HepG2 (cell line): ENCODE measurements around the gene BICDL1. TPM values are rescaled to one million over a fixed set of nuclear protein-coding genes. Genes with fewer than 3 reads are reported as not detected.
A peak's percentile ranks its signal among the peaks of the same experiment; 100 is the strongest.

Source experiments
- ATAC-seq: fragments of 200-7000 bp; cut with Tn5 transposase; 3 replicates; pipeline ENCODE4 v1.9.1; 2020; ENCODE audit warnings: mild to moderate bottlenecking, moderate library complexity
- BruUV-seq: library from RNA; stranded (reverse); fragments of 400-500 nt; replicated peaks from 2 replicates; lab custom pipeline; 2021; lab: Mats Ljungman, UMichigan
- CTCF ChIA-PET: fragments of 300-600 bp; formaldehyde crosslinking; extraction: SDS; loops from one replicate; lab custom pipeline; 2021; ENCODE audit warnings: low total read pairs, inconsistent platforms, low intra/inter-chr PET ratio; lab: Yijun Ruan, JAX
- POLR2A ChIA-PET: fragments of 350-600 bp; sonication (Branson Sonifier 250); formaldehyde crosslinking; loops from one replicate; lab custom pipeline; 2020; ENCODE audit warnings: antibody characterized with exemption, inconsistent platforms; lab: Yijun Ruan, JAX
- DNase-seq: peaks from one replicate; pipeline ENCODE4 v3.0.0-alpha.2; 2015; ENCODE audit warnings: low spot score
- FAIRE-seq: peaks from 3 replicates; lab custom pipeline; 2011; peaks lifted over from hg19 to GRCh38; lab: Jason Lieb, UNC
- H2AFZ ChIP-seq: one replicate; pipeline ENCODE4 v1.6.1; 2011; ENCODE audit warnings: low read length, inconsistent platforms
- H3K27ac ChIP-seq: fragments of 300-600 bp; 3 replicates; pipeline ENCODE4 v1.8.0; 2011; ENCODE audit warnings: mixed run types, mild to moderate bottlenecking, mixed read lengths, low read length, inconsistent platforms; ENCODE audit not compliant: insufficient read depth; ENCODE audit errors: extremely low read length
- H3K27me3 ChIP-seq, 2 experiments: fragments of 200-600 bp in 1 of 2; 2 replicates in 1 of 2; 3 replicates in 1 of 2; pipeline versions ENCODE4 v1.6.0 to v1.8.0; 2011; ENCODE audit warnings: low read length in 2 of 2, mild to moderate bottlenecking in 2 of 2, moderate library complexity in 2 of 2, inconsistent platforms in 1 of 2; ENCODE audit not compliant: insufficient read depth in 2 of 2, control insufficient read depth in 1 of 2
- H3K36me3 ChIP-seq, 2 experiments: fragments of 200-600 bp in 1 of 2; replicated peaks in 1 of 2; 2 replicates in 1 of 2; 3 replicates in 1 of 2; pipeline versions ENCODE4 v1.5.1 to v1.8.0; 2011; ENCODE audit warnings: low read length in 2 of 2, inconsistent platforms in 1 of 2; ENCODE audit not compliant: insufficient read depth in 2 of 2, control insufficient read depth in 1 of 2
- H3K4me1 ChIP-seq: 2 replicates; pipeline ENCODE4 v1.5.1; 2012; ENCODE audit warnings: low read length, inconsistent platforms; ENCODE audit not compliant: insufficient read depth
- H3K4me2 ChIP-seq: 2 replicates; pipeline ENCODE4 v1.6.0; 2011; ENCODE audit warnings: low read depth, low read length, inconsistent platforms
- H3K4me3 ChIP-seq, 3 experiments: fragments of 200-600 bp in 1 of 3; sonication (generic), shearing (Covaris generic) in 1 of 3; replicated peaks in 1 of 3; 2 replicates each; pipeline ENCODE4 v1.5.1; 2011 to 2016; ENCODE audit warnings: low read length in 3 of 3, inconsistent platforms in 2 of 3, low read depth in 2 of 3, mild to moderate bottlenecking in 2 of 3, control low read depth in 1 of 3, mixed read lengths in 1 of 3; ENCODE audit not compliant: insufficient read depth in 1 of 3
- H3K79me2 ChIP-seq: one replicate; pipeline ENCODE4 v1.6.1; 2011; ENCODE audit warnings: low read length, inconsistent platforms; ENCODE audit not compliant: insufficient read depth
- H3K9ac ChIP-seq: 2 replicates; pipeline ENCODE4 v1.6.0; 2011; ENCODE audit warnings: mild to moderate bottlenecking, low read depth, low read length, inconsistent platforms; ENCODE audit not compliant: insufficient read depth
- H3K9me3 ChIP-seq: 2 replicates; pipeline ENCODE4 v1.5.1; 2012; ENCODE audit warnings: mild to moderate bottlenecking, low read length
- H4K20me1 ChIP-seq: 2 replicates; pipeline ENCODE4 v1.6.0; 2011; ENCODE audit warnings: inconsistent platforms, mild to moderate bottlenecking, low read length, moderate library complexity; ENCODE audit not compliant: insufficient read depth
- CBFB ChIP-seq: sonication (generic); formaldehyde crosslinking; IDR thresholded peaks from 2 replicates; pipeline ENCODE4 v1.4.0; 2020; ENCODE audit warnings: missing genetic modification reagents
- EP300 ChIP-seq, 3 experiments: sonication (generic) in 1 of 3; formaldehyde crosslinking in 1 of 3; IDR thresholded peaks; 2 replicates each; pipeline versions ENCODE4 v1.5.1 to v1.6.1; 2011 to 2020; ENCODE audit warnings: low read depth in 2 of 3, low read length in 2 of 3, borderline replicate concordance in 1 of 3, improper control_type of control experiment in 1 of 3, mild to moderate bottlenecking in 1 of 3, missing genetic modification reagents in 1 of 3, moderate library complexity in 1 of 3
- FOSL2 ChIP-seq: sonication (generic); formaldehyde crosslinking; IDR thresholded peaks from 2 replicates; pipeline ENCODE4 v1.4.0; 2020; ENCODE audit warnings: missing genetic modification reagents
- FOXP4 ChIP-seq: sonication (generic); formaldehyde crosslinking; IDR thresholded peaks from 2 replicates; pipeline ENCODE4 v1.4.0; 2020; ENCODE audit warnings: missing genetic modification reagents
- JDP2 ChIP-seq: sonication (generic); formaldehyde crosslinking; IDR thresholded peaks from 2 replicates; pipeline ENCODE4 v1.8.1; 2022; ENCODE audit warnings: missing genetic modification reagents, borderline replicate concordance
- MBNL3 ChIP-seq: fragments of 250-450 bp; sonication (Bioruptor Pico); conservative IDR thresholded peaks from 2 replicates; pipeline ENCODE4 v1.8.0; 2022; ENCODE audit warnings: mild to moderate bottlenecking, inconsistent platforms
- SAP130 ChIP-seq: IDR thresholded peaks from 2 replicates; pipeline ENCODE4 v1.6.1; 2016; ENCODE audit warnings: low read depth
- SOX13 ChIP-seq, 3 experiments: fragments of 450-650 bp in 1 of 3; sonication (generic) in 1 of 3; formaldehyde crosslinking in 1 of 3; IDR thresholded peaks in 2 of 3; conservative IDR thresholded peaks in 1 of 3; 2 replicates each; pipeline versions ENCODE4 v1.5.0 to v1.6.1; 2016 to 2020; ENCODE audit warnings: antibody characterized with exemption in 1 of 3, mild to moderate bottlenecking in 1 of 3, missing compliant biosample characterization in 1 of 3, missing genetic modification reagents in 1 of 3, moderate library complexity in 1 of 3
- WGBS: methylation state at CpG from one replicate; pipeline ENCODE4 v1.1.6; 2017; ENCODE audit warnings: low lambda C conversion rate; 5-methylcytosine and 5-hydroxymethylcytosine counted together
- in situ Hi-C: cut with HindIII; loops from 2 replicates; pipeline ENCODE4 v1.10.0; 2017; ENCODE audit warnings: low pct_unique_long_range_greater_than_20kb; ENCODE audit not compliant: extremely low pct_ligation_motif_present
- intact Hi-C: fragments of 100-400 bp; cut with micrococcal nuclease; formaldehyde crosslinking; loops from one replicate; pipeline ENCODE4 v1.10.0; 2022; ENCODE audit not compliant: unreplicated experiment
- polyA plus RNA-seq, 8 experiments: library from polyadenylated mRNA; depleted of rRNA in 3 of 8; stranded (reverse) in 7 of 8; unstranded in 1 of 8; fragments of >200 nt; fragmentation: Illumina TruSeq in 4 of 8; extraction: Trizol in 4 of 8; gene quantifications; 2 replicates each; pipeline versions ENCODE4 v1.2.1 to v1.2.3, GENCODE V29; 2011 to 2016; ENCODE audit warnings: low read depth in 4 of 8, missing spikeins in 1 of 8, mixed read lengths in 1 of 8; ENCODE audit not compliant: insufficient read depth in 1 of 8
- total RNA-seq, 5 experiments: library from RNA; depleted of rRNA; stranded (reverse); fragments of >200 nt; fragmentation: Illumina TruSeq; extraction: Trizol; gene quantifications; 2 replicates each; pipeline ENCODE4 v1.2.3, GENCODE V29; 2016; ENCODE audit warnings: low read depth in 1 of 5

Gene BICDL1
- total and polyA plus RNA-seq, 2 of the 13 experiments (the other 11 are each of a cell fraction or from before 2014, with no cell fraction given), result 3.6 to 9.7 TPM

- TF ChIP-seq MBNL3 (CRISPR knock-in tag), result no peak
Observed at GRCh38 chr12:120078868-120079267, 89.8 kb downstream of the BICDL1 start (continued).

GRCh38 chr12:120079411-120080400 lies 90.7 kb downstream of the BICDL1 start:
- FAIRE-seq, result peak; percentile 54
- no peaks in the 10 kb centered on the region for H3K79me2 ChIP-seq
- intact Hi-C loops, result loop anchor here (2.0 to 5.0 kb wide), 2 partner anchors 17 to 37 kb away; no protein-coding TSS in a partner anchor
- POLR2A ChIA-PET, result no interaction called here
- no peaks in the 10 kb centered on the region for H4K20me1 ChIP-seq
- in situ Hi-C loops, result no loop called here
- H3K4me3 ChIP-seq, result peak overlapping the region in 2 of 3 experiments; percentile 13 to 18; a peak in 2 of 6 replicates
- WGBS, result 29% methylated on average over 8 of the region's 9 CpGs
- peak overlapping the region; percentile 47 for H3K4me2 ChIP-seq
- no peak overlapping the region for H3K27ac ChIP-seq
- DNase-seq, result peak; percentile 78
- peaks cover 27% of the 10 kb centered on the region for H3K4me1 ChIP-seq
- BruUV-seq, result no TSS peak
- H3K27me3 ChIP-seq, result no peaks in the 10 kb centered on the region
- no peaks in the 10 kb centered on the region for H3K9me3 ChIP-seq
- H3K36me3 ChIP-seq, result no peaks in the 10 kb centered on the region
- TF ChIP-seq FOSL2 (peak; percentile 27; the same call in 1 of the 2 replicates), FOXP4 (CRISPR knock-in tag) (peak; percentile 47; the same call in 1 of the 2 replicates), JDP2 (CRISPR knock-in tag) (no peak), CBFB (CRISPR knock-in tag) (no peak), EP300 (IDR thresholded peaks at IDR 0.05; ENCODE audit: low read depth in 2 of 2, low read length in 2 of 2) (peak in 1 of 2 experiments; percentile 47; a peak in 1 of 4 replicates), EP300 (CRISPR knock-in tag; IDR thresholded peaks at IDR 0.05; ENCODE audit: borderline replicate concordance) (no peak), SOX13 (IDR thresholded peaks at IDR 0.05) (no peak), SOX13 (CRISPR knock-in tag; conservative IDR thresholded peaks at IDR 0.05 in 1 of 2, IDR thresholded peaks at IDR 0.05 in 1 of 2) (peak in 1 of 2 experiments; percentile 9; a peak in 1 of 4 replicates), SAP130 (CRISPR knock-in tag) (0 out of 2 replicates have a peak, but pooled peaks have one; percentile 21)
- CTCF ChIA-PET, result no interaction called here
- H2AFZ ChIP-seq, result peak overlapping the region; percentile 9
- no peak overlapping the region for H3K9ac ChIP-seq
- peak; percentile 88 for ATAC-seq
